Endothelial cell of umbilical vein (primary cell): Measurements from ENCODE around the gene APBA2. TPM values are rescaled to one million over a fixed set of nuclear protein-coding genes. Genes with fewer than 3 reads are reported as not detected.

Experiments used
- BruUV-seq: library from RNA; stranded (reverse); fragments of 400-500 nt; replicated peaks from 2 replicates; lab custom pipeline; 2021; lab: Mats Ljungman, UMichigan
- CTCF ChIA-PET: fragments of 300-600, 350-600 bp; sonication (Branson Sonifier 250); formaldehyde crosslinking; loops from one replicate; lab custom pipeline; 2021; ENCODE audit warnings: antibody characterized with exemption, inconsistent platforms; lab: Charles Lee
- POLR2A ChIA-PET: fragments of 300-600, 350-600 bp; sonication (Branson Sonifier 250); formaldehyde crosslinking; loops from one replicate; lab custom pipeline; 2021; ENCODE audit warnings: antibody characterized with exemption, inconsistent platforms; lab: Charles Lee
- DNase-seq: peaks from one replicate; pipeline ENCODE4 v3.0.0-alpha.2; 2011; ENCODE audit warnings: low read depth, low spot score
- FAIRE-seq: peaks from 2 replicates; lab custom pipeline; 2011; peaks lifted over from hg19 to GRCh38; lab: Jason Lieb, UNC
- H2AFZ ChIP-seq: 2 replicates; pipeline ENCODE4 v1.6.0; 2012; ENCODE audit warnings: low read depth, low read length, control low read depth, inconsistent platforms
- H3K27ac ChIP-seq: 2 replicates; pipeline ENCODE4 v1.5.1; 2011; ENCODE audit warnings: low read depth, mild to moderate bottlenecking, control low read depth, low read length, moderate library complexity; ENCODE audit not compliant: insufficient read depth
- H3K27me3 ChIP-seq, 2 experiments: 2 replicates each; pipeline versions ENCODE4 v1.6.0 to v1.6.1; 2011; ENCODE audit warnings: low read length in 2 of 2, mixed read lengths in 1 of 2; ENCODE audit not compliant: control insufficient read depth in 2 of 2, insufficient read depth in 2 of 2
- H3K36me3 ChIP-seq, 2 experiments: 2 replicates in 1 of 2; 3 replicates in 1 of 2; pipeline ENCODE4 v1.5.1; 2011; ENCODE audit warnings: low read length in 2 of 2, mild to moderate bottlenecking in 1 of 2, moderate library complexity in 1 of 2; ENCODE audit not compliant: control insufficient read depth in 2 of 2, insufficient read depth in 2 of 2; ENCODE audit errors: extremely low read depth in 1 of 2
- H3K4me1 ChIP-seq: 3 replicates; pipeline ENCODE4 v1.5.1; 2011; ENCODE audit warnings: mild to moderate bottlenecking, low read length; ENCODE audit not compliant: control insufficient read depth, insufficient read depth; ENCODE audit errors: extremely low read depth
- H3K4me2 ChIP-seq: 2 replicates; pipeline ENCODE4 v1.6.1; 2011; ENCODE audit warnings: low read length, control low read depth, mixed read lengths; ENCODE audit not compliant: insufficient read depth
- H3K4me3 ChIP-seq, 3 experiments: fragments of 200-600 bp in 1 of 3; sonication (generic), shearing (Covaris generic) in 1 of 3; replicated peaks in 1 of 3; 2 replicates each; pipeline ENCODE4 v1.5.1; 2011 to 2016; ENCODE audit warnings: control low read depth in 3 of 3, low read length in 3 of 3, mild to moderate bottlenecking in 2 of 3, inconsistent platforms in 1 of 3, low read depth in 1 of 3, moderate library complexity in 1 of 3; ENCODE audit not compliant: insufficient read depth in 1 of 3
- H3K79me2 ChIP-seq: 2 replicates; pipeline ENCODE4 v1.6.0; 2012; ENCODE audit warnings: low read length, inconsistent platforms; ENCODE audit not compliant: control insufficient read depth, insufficient read depth
- H3K9ac ChIP-seq: replicated peaks from 2 replicates; pipeline ENCODE3; 2011; ENCODE audit warnings: low read length, control low read depth; ENCODE audit not compliant: insufficient read depth; ENCODE audit errors: extremely low read depth
- H3K9me1 ChIP-seq: replicated peaks from 3 replicates; pipeline ENCODE4 v1.6.0; 2011; ENCODE audit warnings: mild to moderate bottlenecking, low read length; ENCODE audit not compliant: control insufficient read depth, insufficient read depth; ENCODE audit errors: extremely low read depth
- H3K9me3 ChIP-seq: replicated peaks from 2 replicates; pipeline ENCODE4 v1.5.1; 2012; ENCODE audit warnings: low read length, inconsistent platforms; ENCODE audit not compliant: control insufficient read depth, insufficient read depth
- H4K20me1 ChIP-seq: replicated peaks from 2 replicates; pipeline ENCODE3; 2011; ENCODE audit warnings: mild to moderate bottlenecking, low read length; ENCODE audit not compliant: control insufficient read depth, insufficient read depth; ENCODE audit errors: extremely low read depth
- CTCF ChIP-seq, 2 donors: IDR thresholded peaks; 1 replicate in 1 of 2; 2 replicates in 1 of 2; pipeline ENCODE4 v1.5.1; 2011; ENCODE audit warnings: low read length in 2 of 2, mild to moderate bottlenecking in 2 of 2, moderate library complexity in 2 of 2, control low read depth in 1 of 2, inconsistent platforms in 1 of 2, low read depth in 1 of 2; ENCODE audit not compliant: insufficient read depth in 1 of 2; ENCODE audit errors: extremely low read depth in 1 of 2
- EZH2 ChIP-seq: IDR thresholded peaks from 2 replicates; pipeline ENCODE4 v1.6.1; 2012; ENCODE audit warnings: borderline replicate concordance, low read depth, mild to moderate bottlenecking, moderate library complexity, low read length, inconsistent platforms; ENCODE audit not compliant: severe bottlenecking
- FOS ChIP-seq: IDR thresholded peaks from 2 replicates; pipeline ENCODE4 v1.6.1; 2011; ENCODE audit warnings: mild to moderate bottlenecking, low read length, moderate library complexity, borderline replicate concordance; ENCODE audit not compliant: insufficient read depth
- GATA2 ChIP-seq: IDR thresholded peaks from 2 replicates; pipeline ENCODE4 v1.7.0; 2011; ENCODE audit warnings: low read depth, mild to moderate bottlenecking, moderate library complexity, mixed read lengths, low read length; ENCODE audit not compliant: insufficient read length, insufficient read depth
- JUN ChIP-seq: IDR thresholded peaks from 2 replicates; pipeline ENCODE4 v1.6.1; 2011; ENCODE audit warnings: borderline replicate concordance, low read depth; ENCODE audit not compliant: insufficient read length, insufficient read depth
- MAX ChIP-seq: IDR thresholded peaks from 2 replicates; pipeline ENCODE4 v1.6.1; 2011; ENCODE audit not compliant: insufficient read depth, insufficient read length
- MYC ChIP-seq: IDR thresholded peaks from one replicate; pipeline ENCODE4 v1.6.1; 2011; ENCODE audit warnings: mild to moderate bottlenecking, low read depth, low read length
- POLR2A ChIP-seq: IDR thresholded peaks from 2 replicates; pipeline ENCODE4 v1.6.1; 2012; ENCODE audit warnings: low read depth, mild to moderate bottlenecking, control low read depth, low read length
- POLR2AphosphoS5 ChIP-seq: IDR thresholded peaks from 2 replicates; pipeline ENCODE4 v1.6.1; 2012; ENCODE audit warnings: low read depth, mild to moderate bottlenecking, control low read depth, low read length, moderate library complexity; ENCODE audit not compliant: insufficient read depth
- dilution Hi-C: fragments of 300-500 bp; cut with MboI; formaldehyde crosslinking; loops from one replicate; pipeline ENCODE4 v1.15.0; 2019; ENCODE audit warnings: low sequenced_read_pairs; ENCODE audit not compliant: extremely low pct_ligation_motif_present
- intact Hi-C: fragments of 100-400 bp; cut with micrococcal nuclease; formaldehyde crosslinking; loops from one replicate; pipeline ENCODE4 v1.10.0; 2022
- polyA plus RNA-seq, 4 experiments: library from polyadenylated mRNA; depleted of rRNA in 3 of 4; stranded (reverse) in 3 of 4; unstranded in 1 of 4; fragments of >200 nt; gene quantifications; 2 replicates each; pipeline versions ENCODE4 v1.2.1 to v1.2.3, GENCODE V29; 2011 to 2012; ENCODE audit warnings: missing spikeins in 1 of 4
- total RNA-seq: library from RNA; stranded (reverse); gene quantifications from 2 replicates; pipeline ENCODE4 v1.2.3, GENCODE V29; 2021

APBA2 gene
- total and polyA plus RNA-seq, 2 donors (not counting 3 experiments of a cell fraction or from before 2014, with no cell fraction given): 5.7 to 11.1 TPM

GRCh38 chr15:28892789-28893610, 7.2 kb downstream of the APBA2 start:
- H2AFZ ChIP-seq: no peak overlapping the region
- H3K9ac ChIP-seq: no peak overlapping the region
- H3K79me2 ChIP-seq: no peaks in the 10 kb centered on the region
- no TSS peak for BruUV-seq
- H3K9me1 ChIP-seq: no peaks in the 10 kb centered on the region
- no peaks in the 10 kb centered on the region for H4K20me1 ChIP-seq
- intact Hi-C loops (no loop called here), dilution Hi-C loops (no loop called here)
- H3K4me2 ChIP-seq: no peak overlapping the region
- ChIA-PET CTCF (no interaction called here), POLR2A (no interaction called here)
- H3K27me3 ChIP-seq: no peaks in the 10 kb centered on the region
- no peak for DNase-seq
- no peak for FAIRE-seq
- no peak overlapping the region for H3K4me3 ChIP-seq
- H3K9me3 ChIP-seq: no peaks in the 10 kb centered on the region
- TF ChIP-seq JUN: no peak
- TF ChIP-seq GATA2: no peak
- no peak for TF ChIP-seq POLR2AphosphoS5
- no peak for TF ChIP-seq MYC
- TF ChIP-seq POLR2A: no peak
- TF ChIP-seq EZH2: no peak
- TF ChIP-seq FOS: no peak
- TF ChIP-seq MAX: no peak
- TF ChIP-seq CTCF (IDR thresholded peaks at IDR 0.05; ENCODE audit: extremely low read depth in 1 of 2, insufficient read depth in 1 of 2, low read depth in 1 of 2, low read length in 2 of 2): no peak
- no peak overlapping the region for H3K27ac ChIP-seq
- no peaks in the 10 kb centered on the region for H3K4me1 ChIP-seq
- H3K36me3 ChIP-seq: no peaks in the 10 kb centered on the region
